OCI-LY7 (cell line): Measurements from ENCODE around the gene CD163.

Source experiments
- CTCF ChIP-seq: fragments of 200-600 bp; sonication (generic); conservative IDR thresholded peaks from 2 replicates; pipeline ENCODE4 v1.5.1; 2014; ENCODE audit warnings: mild to moderate bottlenecking, antibody characterized with exemption, low read length, moderate library complexity, mixed read lengths
- EZH2phosphoT487 ChIP-seq: fragments of 200-600 bp; sonication (generic); IDR thresholded peaks from 2 replicates; pipeline ENCODE4 v1.6.1; 2018; ENCODE audit warnings: low read depth, borderline replicate concordance, mild to moderate bottlenecking, mixed run types, antibody characterized with exemption, low read length, moderate library complexity, mixed read lengths

- TF ChIP-seq CTCF (no peak), EZH2phosphoT487 (no peak)
These were observed 71.4 kb downstream of the CD163 start for GRCh38 chr12:7431993-7432685.
